Left ventricle myocardium inferior (tissue), 1 donor: ENCODE measurements around the gene PPP1R18. TPM values are rescaled to one million over a fixed set of nuclear protein-coding genes. Genes with fewer than 3 reads are reported as not detected.
"Not testable (repeated sequence)": the region's sequence is repeated elsewhere in the genome, so short reads cannot be mapped to it uniquely, and the experiment has no call there.

Experiments used
- DNase-seq: peaks from one replicate; pipeline ENCODE4 v3.0.0-alpha.2; 2020
- H3K27ac ChIP-seq: fragments of 200-600 bp; replicated peaks from 2 replicates; pipeline ENCODE4 v1.8.0; 2021
- H3K27me3 ChIP-seq: fragments of 200-600 bp; 2 replicates; pipeline ENCODE4 v1.8.0; 2021; ENCODE audit warnings: low read depth
- H3K36me3 ChIP-seq: fragments of 200-600 bp; 2 replicates; pipeline ENCODE4 v1.8.0; 2021
- H3K4me1 ChIP-seq: fragments of 200-600 bp; 2 replicates; pipeline ENCODE4 v1.8.0; 2021
- H3K4me3 ChIP-seq: fragments of 200-600 bp; 2 replicates; pipeline ENCODE4 v1.8.0; 2021; ENCODE audit warnings: mild to moderate bottlenecking, moderate library complexity
- H3K9me3 ChIP-seq: fragments of 200-600 bp; replicated peaks from 2 replicates; pipeline ENCODE4 v1.8.0; 2021
- CTCF ChIP-seq: fragments of 200-600 bp; IDR thresholded peaks from 2 replicates; pipeline ENCODE4 v1.8.0; 2021; ENCODE audit warnings: antibody characterized with exemption, mild to moderate bottlenecking, borderline replicate concordance
- intact Hi-C: fragments of 100-400 bp; cut with micrococcal nuclease; formaldehyde crosslinking; loops from one replicate; pipeline ENCODE4 v1.11.0; 2022
- total RNA-seq: library from RNA; stranded (reverse); fragmentation: NEBNext Ultra II Directional; extraction: Animal tissue kit (Norgen Biotek cat#: 25700); gene quantifications from one replicate; pipeline ENCODE4 v1.2.1, GENCODE V29; 2021
- donor health status: DM: no; HTN: yes; CAD: no; lungs with severe emphysema.

The PPP1R18 gene
- total RNA-seq, 1 donor from 2014 or later = 14.5 TPM

GRCh38 chr6:30676660-30677285 lies 9.7 kb downstream of the PPP1R18 start:
- peaks cover 44% of the 10 kb centered on the region for H3K36me3 ChIP-seq
- no peaks in the 10 kb centered on the region for H3K27me3 ChIP-seq
- no peak overlapping the region for H3K27ac ChIP-seq
- no peak for TF ChIP-seq CTCF
- no peak for DNase-seq
- no peaks in the 10 kb centered on the region for H3K9me3 ChIP-seq
- peaks cover 47% of the 10 kb centered on the region for H3K4me1 ChIP-seq
- H3K4me3 ChIP-seq = no peak overlapping the region
- intact Hi-C loops = no loop called here

GRCh38 chr6:30672445-30673253 lies 13.8 kb downstream of the PPP1R18 start, which contains the start of gene DHX16:
DHX16 (minus strand) TSS chr6:30673006; CDS start chr6:30672841, 165 bp downstream.
- DNase-seq = peak; percentile 96
- H3K4me1 ChIP-seq = peaks cover 25% of the 10 kb centered on the region
- no peaks in the 10 kb centered on the region for H3K9me3 ChIP-seq
- H3K27ac ChIP-seq = peak within 1 kb of the TSS; percentile 87
- H3K36me3 ChIP-seq = peaks cover 53% of the 10 kb centered on the region
- H3K4me3 ChIP-seq = peak within 1 kb of the TSS; percentile 89
- no peaks in the 10 kb centered on the region for H3K27me3 ChIP-seq
- intact Hi-C loops = no loop called here
- peak; percentile 93 for TF ChIP-seq CTCF

GRCh38 chr6:30670760-30671527 lies 15.5 kb downstream of the PPP1R18 start:
- no peak for DNase-seq
- Histone ChIP-seq H3K4me3 (no peak overlapping the region), H3K4me1 (peaks cover 25% of the 10 kb centered on the region), H3K27me3 (no peaks in the 10 kb centered on the region), H3K9me3 (no peaks in the 10 kb centered on the region), H3K36me3 (peaks cover 54% of the 10 kb centered on the region), H3K27ac (no peak overlapping the region)
- intact Hi-C loops = no loop called here
- no peak for TF ChIP-seq CTCF

- H3K4me3 ChIP-seq, H3K27me3 ChIP-seq, H3K9me3 ChIP-seq, DNase-seq, H3K4me1 ChIP-seq, intact Hi-C loops, H3K27ac ChIP-seq: not testable (repeated sequence)
- peaks cover 97% of the 10 kb centered on the region for H3K36me3 ChIP-seq
Measured at GRCh38 chr6:30666300-30666699, 20.1 kb downstream of the PPP1R18 start.

GRCh38 chr6:30664994-30665767 lies 21.3 kb downstream of the PPP1R18 start:
- DNase-seq = no peak
- no peak overlapping the region for H3K27ac ChIP-seq

GRCh38 chr6:30657922-30658321 lies 28.5 kb downstream of the PPP1R18 start:
- H3K9me3 ChIP-seq, H3K27ac ChIP-seq, H3K4me1 ChIP-seq, DNase-seq, H3K4me3 ChIP-seq, intact Hi-C loops, H3K27me3 ChIP-seq: not testable (repeated sequence)
- H3K36me3 ChIP-seq = peaks cover 100% of the 10 kb centered on the region

More at GRCh38 chr6:30664994-30665767, 21.3 kb downstream of the PPP1R18 start:
- no peak for TF ChIP-seq CTCF
- Histone ChIP-seq H3K4me3 (no peak overlapping the region), H3K27me3 (no peaks in the 10 kb centered on the region), H3K4me1 (no peaks in the 10 kb centered on the region), H3K9me3 (no peaks in the 10 kb centered on the region), H3K36me3 (peaks cover 100% of the 10 kb centered on the region)
- intact Hi-C loops = no loop called here
